ENCODE measurements around the gene AMOT. TPM values are rescaled to one million over a fixed set of nuclear protein-coding genes. Genes with fewer than 3 reads are reported as not detected.

Gene AMOT
- total and polyA plus RNA-seq, 7 experiments from 2014 or later: 0.44 to 4.4 (median 3.0) TPM

DNA sequence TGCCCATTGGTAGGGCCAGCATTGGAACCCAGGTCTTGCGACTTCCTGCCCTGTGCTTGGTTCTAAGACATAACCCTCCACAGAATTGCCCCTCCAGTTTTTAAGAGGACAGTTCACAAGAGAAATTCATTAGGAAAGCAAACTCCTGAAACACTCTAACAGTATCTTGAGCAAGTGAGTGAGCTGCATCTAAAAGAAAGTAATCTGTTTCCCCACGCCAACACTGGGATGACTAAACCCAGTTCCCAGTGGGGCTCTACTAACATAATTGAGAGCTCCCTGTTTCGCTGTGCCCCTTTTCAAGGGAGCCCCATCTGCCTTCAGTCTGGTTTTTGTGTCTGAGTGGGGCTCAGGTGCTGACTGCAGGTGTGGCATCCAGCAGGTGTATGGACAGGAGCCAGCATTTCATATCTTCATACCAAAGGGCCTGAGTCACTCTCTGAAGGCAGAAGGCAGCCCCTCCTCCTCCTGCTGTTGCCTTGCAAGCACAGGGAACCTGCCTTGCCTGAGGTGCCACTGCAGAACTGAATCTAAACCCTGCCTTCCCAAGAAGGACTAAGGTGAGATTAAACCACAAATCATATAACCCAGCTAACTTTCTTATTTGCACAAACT, 8.0 kb downstream of the AMOT start:
- Mint-ChIP-seq H3K9me3 (no peaks in the 10 kb centered on the region), H3K4me3 (no peak overlapping the region), H3K27me3 (no peaks in the 10 kb centered on the region), H3K4me1 (no peaks in the 10 kb centered on the region), H3K27ac (no peak overlapping the region), H3K36me3 (peaks cover 0 to 4% (median 0%) of the 10 kb centered on the region in 5 donors)
- intact Hi-C loops (cut with micrococcal nuclease): no loop called here
- ChIA-PET POLR2A (no interaction called here), CTCF (no interaction called here)
- Histone ChIP-seq H3K4me3 (ENCODE audit: low read length) (no peak overlapping the region), H3K4me1 (ENCODE audit: control insufficient read depth in 2 of 2, insufficient read depth in 2 of 2, low read length in 2 of 2) (no peaks in the 10 kb centered on the region), H3K36me3 (ENCODE audit: control insufficient read depth in 2 of 3, insufficient read depth in 3 of 3, low read length in 3 of 3) (no peaks in the 10 kb centered on the region), H3K9me3 (ENCODE audit: control insufficient read depth in 2 of 3, low read length in 3 of 3) (no peaks in the 10 kb centered on the region), H3K27ac (ENCODE audit: low read depth, low read length) (no peak overlapping the region), H3K27me3 (ENCODE audit: control insufficient read depth in 2 of 2, insufficient read depth in 2 of 2, low read length in 2 of 2) (no peaks in the 10 kb centered on the region)
- ATAC-seq: no peak
- DNase-seq: no peak

GRCh38 chrX:112830540-112830939, 10.1 kb downstream of the AMOT start:
- no peak overlapping the region for H3K27ac Mint-ChIP-seq
- intact Hi-C loops (cut with micrococcal nuclease): no loop called here
- DNase-seq: no peak

GRCh38 chrX:112827292-112827903, 13.2 kb downstream of the AMOT start:
- Mint-ChIP-seq H3K4me1 (peaks cover 0 to 1% (median 0%) of the 10 kb centered on the region in 7 donors), H3K4me3 (no peak overlapping the region), H3K27ac (no peak overlapping the region), H3K36me3 (peaks cover 0 to 5% (median 1%) of the 10 kb centered on the region in 5 donors), H3K27me3 (no peaks in the 10 kb centered on the region), H3K9me3 (peaks cover 0 to 2% (median 0%) of the 10 kb centered on the region in 11 donors)
- Histone ChIP-seq H3K36me3 (ENCODE audit: control insufficient read depth in 2 of 3, insufficient read depth in 3 of 3, low read length in 3 of 3) (no peaks in the 10 kb centered on the region), H3K9me3 (ENCODE audit: control insufficient read depth in 2 of 3, low read length in 3 of 3) (no peaks in the 10 kb centered on the region), H3K27ac (ENCODE audit: low read depth, low read length) (no peak overlapping the region), H3K4me3 (ENCODE audit: low read length) (no peak overlapping the region), H3K4me1 (ENCODE audit: control insufficient read depth in 2 of 2, insufficient read depth in 2 of 2, low read length in 2 of 2) (no peaks in the 10 kb centered on the region), H3K27me3 (ENCODE audit: control insufficient read depth in 2 of 2, insufficient read depth in 2 of 2, low read length in 2 of 2) (no peaks in the 10 kb centered on the region)
- DNase-seq: no peak
- POLR2A ChIA-PET: no interaction called here
- ATAC-seq: no peak
- CTCF ChIA-PET: no interaction called here
- intact Hi-C loops (cut with micrococcal nuclease): no loop called here

More at GRCh38 chrX:112830540-112830939, 10.1 kb downstream of the AMOT start:
- Mint-ChIP-seq H3K9me3 (peaks cover 0 to 2% (median 0%) of the 10 kb centered on the region in 11 donors), H3K36me3 (peaks cover 0 to 4% (median 0%) of the 10 kb centered on the region in 5 donors), H3K4me1 (peaks cover 0 to 1% (median 0%) of the 10 kb centered on the region in 7 donors), H3K4me3 (no peak overlapping the region), H3K27me3 (no peaks in the 10 kb centered on the region)
- Histone ChIP-seq H3K4me3 (ENCODE audit: low read length) (no peak overlapping the region), H3K27me3 (ENCODE audit: control insufficient read depth in 2 of 2, insufficient read depth in 2 of 2, low read length in 2 of 2) (no peaks in the 10 kb centered on the region), H3K9me3 (ENCODE audit: control insufficient read depth in 2 of 3, low read length in 3 of 3) (no peaks in the 10 kb centered on the region), H3K36me3 (ENCODE audit: control insufficient read depth in 2 of 3, insufficient read depth in 3 of 3, low read length in 3 of 3) (no peaks in the 10 kb centered on the region), H3K4me1 (ENCODE audit: control insufficient read depth in 2 of 2, insufficient read depth in 2 of 2, low read length in 2 of 2) (no peaks in the 10 kb centered on the region), H3K27ac (ENCODE audit: low read depth, low read length) (no peak overlapping the region)
- ChIA-PET POLR2A (no interaction called here), CTCF (no interaction called here)
- ATAC-seq: no peak

GRCh38 chrX:112826023-112826422, 14.6 kb downstream of the AMOT start:
- H3K27me3 Mint-ChIP-seq: no peaks in the 10 kb centered on the region
- POLR2A ChIA-PET: no interaction called here
- no peak for DNase-seq
- no peak overlapping the region for H3K27ac ChIP-seq (ENCODE audit: low read depth, low read length)
- H3K36me3 ChIP-seq (ENCODE audit: control insufficient read depth in 2 of 3, insufficient read depth in 3 of 3, low read length in 3 of 3): no peaks in the 10 kb centered on the region
- no peaks in the 10 kb centered on the region for H3K27me3 ChIP-seq (ENCODE audit: control insufficient read depth in 2 of 2, insufficient read depth in 2 of 2, low read length in 2 of 2)
- no peak overlapping the region for H3K27ac Mint-ChIP-seq
- peaks cover 0 to 5% (median 1%) of the 10 kb centered on the region in 5 donors for H3K36me3 Mint-ChIP-seq
- intact Hi-C loops (cut with micrococcal nuclease): no loop called here
- CTCF ChIA-PET: no interaction called here
- no peaks in the 10 kb centered on the region for H3K4me1 ChIP-seq (ENCODE audit: control insufficient read depth in 2 of 2, insufficient read depth in 2 of 2, low read length in 2 of 2)
- H3K4me3 Mint-ChIP-seq: no peak overlapping the region
- H3K4me3 ChIP-seq (ENCODE audit: low read length): no peak overlapping the region
- no peak for ATAC-seq
- no peaks in the 10 kb centered on the region for H3K9me3 ChIP-seq (ENCODE audit: control insufficient read depth in 2 of 3, low read length in 3 of 3)
- peaks cover 0 to 3% (median 0%) of the 10 kb centered on the region in 7 donors for H3K4me1 Mint-ChIP-seq
- H3K9me3 Mint-ChIP-seq: peaks cover 0 to 2% (median 0%) of the 10 kb centered on the region in 11 donors

- ATAC-seq (no peak), DNase-seq (no peak)
- no peak overlapping the region for H3K4me3 ChIP-seq (ENCODE audit: low read length)
- no peaks in the 10 kb centered on the region for H3K27me3 ChIP-seq (ENCODE audit: control insufficient read depth in 2 of 2, insufficient read depth in 2 of 2, low read length in 2 of 2)
- Mint-ChIP-seq H3K9me3 (peaks cover 0 to 2% (median 0%) of the 10 kb centered on the region in 11 donors), H3K36me3 (peaks cover 0 to 8% (median 0%) of the 10 kb centered on the region in 5 donors), H3K27ac (no peak overlapping the region), H3K4me3 (peak overlapping the region in 1 of 10 donors; percentile 42), H3K4me1 (peaks cover 0 to 20% (median 0%) of the 10 kb centered on the region in 7 donors), H3K27me3 (no peaks in the 10 kb centered on the region)
- H3K27ac ChIP-seq (ENCODE audit: low read depth, low read length): no peak overlapping the region
- ChIA-PET CTCF (no interaction called here), POLR2A (no interaction called here)
- H3K4me1 ChIP-seq (ENCODE audit: control insufficient read depth in 2 of 2, insufficient read depth in 2 of 2, low read length in 2 of 2): no peaks in the 10 kb centered on the region
- H3K36me3 ChIP-seq (ENCODE audit: control insufficient read depth in 2 of 3, insufficient read depth in 3 of 3, low read length in 3 of 3): no peaks in the 10 kb centered on the region
- H3K9me3 ChIP-seq (ENCODE audit: control insufficient read depth in 2 of 3, low read length in 3 of 3): no peaks in the 10 kb centered on the region
- intact Hi-C loops (cut with micrococcal nuclease): no loop called here
Measured at GRCh38 chrX:112822892-112823291, 17.7 kb downstream of the AMOT start.

DNA sequence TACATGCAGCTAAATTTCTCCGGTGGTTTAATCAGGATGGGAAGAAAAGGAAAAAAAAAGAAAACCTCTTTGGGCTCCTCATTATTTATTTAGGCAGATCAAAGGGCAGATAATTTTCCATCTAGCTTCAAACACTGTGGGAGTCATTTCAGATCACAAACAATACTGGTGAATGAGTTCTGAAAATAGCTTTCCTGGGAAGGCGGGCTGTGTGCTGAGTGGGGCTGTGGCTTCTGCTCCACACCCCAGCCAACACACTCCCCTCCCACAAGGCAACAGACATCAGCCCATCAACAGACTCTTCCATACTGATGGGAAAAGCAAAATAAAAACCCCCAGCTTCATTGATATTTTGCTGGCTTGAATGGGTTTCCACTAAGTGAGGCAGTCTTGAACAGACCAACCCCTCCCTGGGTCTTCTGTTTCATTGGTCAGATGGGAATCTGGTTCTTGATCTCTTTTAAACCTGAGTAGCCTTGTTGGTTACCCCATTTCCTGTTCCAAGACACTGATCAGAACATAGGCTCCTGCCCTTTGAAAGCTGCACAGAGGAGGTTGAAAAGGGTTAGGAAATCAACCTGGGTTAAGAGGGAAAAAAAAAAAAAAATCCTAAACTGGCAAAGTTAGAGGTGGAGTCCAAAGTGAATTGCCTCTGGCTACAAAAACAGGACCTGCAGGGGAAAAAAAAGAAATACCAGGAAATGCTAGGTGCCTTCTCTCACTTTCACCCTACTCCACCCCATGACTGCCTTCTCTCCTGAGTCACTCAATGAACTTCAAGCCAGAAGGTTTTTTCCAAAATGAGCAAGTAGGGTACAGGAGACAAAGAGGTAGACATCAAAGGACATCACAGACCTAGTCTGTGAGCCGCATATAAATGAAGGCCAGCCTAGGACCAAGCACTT, 20.0 kb downstream of the AMOT start:
- peaks cover 0 to 20% (median 0%) of the 10 kb centered on the region in 7 donors for H3K4me1 Mint-ChIP-seq
- intact Hi-C loops (cut with micrococcal nuclease): no loop called here
- ChIA-PET CTCF (no interaction called here), POLR2A (no interaction called here)
- H3K27ac Mint-ChIP-seq: peak overlapping the region in 1 of 9 donors; percentile 9
- H3K27ac ChIP-seq (ENCODE audit: low read depth, low read length): no peak overlapping the region
- H3K9me3 Mint-ChIP-seq: no peaks in the 10 kb centered on the region
- DNase-seq (no peak), ATAC-seq (no peak)
- no peak overlapping the region for H3K4me3 Mint-ChIP-seq
- H3K27me3 ChIP-seq (ENCODE audit: control insufficient read depth in 2 of 2, insufficient read depth in 2 of 2, low read length in 2 of 2): no peaks in the 10 kb centered on the region
- peaks cover 0 to 8% (median 0%) of the 10 kb centered on the region in 5 donors for H3K36me3 Mint-ChIP-seq
- H3K27me3 Mint-ChIP-seq: no peaks in the 10 kb centered on the region
- H3K4me1 ChIP-seq (ENCODE audit: control insufficient read depth in 2 of 2, insufficient read depth in 2 of 2, low read length in 2 of 2): no peaks in the 10 kb centered on the region
- H3K9me3 ChIP-seq (ENCODE audit: control insufficient read depth in 2 of 3, low read length in 3 of 3): no peaks in the 10 kb centered on the region
- no peak overlapping the region for H3K4me3 ChIP-seq (ENCODE audit: low read length)
- no peaks in the 10 kb centered on the region for H3K36me3 ChIP-seq (ENCODE audit: control insufficient read depth in 2 of 3, insufficient read depth in 3 of 3, low read length in 3 of 3)

Data from naive thymus-derived CD4-positive, alpha-beta T cell (primary cell).